Keratinocyte (primary cell): Measurements from ENCODE around the gene DIS3L. TPM values are rescaled to one million over a fixed set of nuclear protein-coding genes. Genes with fewer than 3 reads are reported as not detected.

Experiments used
- DNase-seq: peaks from one replicate; pipeline ENCODE4 v3.0.0-alpha.2; 2011; ENCODE audit warnings: low read depth, missing footprints, low spot score
- FAIRE-seq: peaks from 2 replicates; lab custom pipeline; 2011; peaks lifted over from hg19 to GRCh38; lab: Jason Lieb, UNC
- H2AFZ ChIP-seq: 2 replicates; pipeline ENCODE4 v1.6.0; 2012; ENCODE audit warnings: low read length, control low read depth, inconsistent platforms; ENCODE audit not compliant: control insufficient read depth
- H3K27ac ChIP-seq: 2 replicates; pipeline ENCODE4 v1.5.1; 2011; ENCODE audit warnings: low read length; ENCODE audit not compliant: control insufficient read depth, insufficient read depth
- H3K27me3 ChIP-seq: 3 replicates; pipeline ENCODE4 v1.6.0; 2011; ENCODE audit warnings: low read length; ENCODE audit not compliant: control insufficient read depth, insufficient read depth; ENCODE audit errors: extremely low read depth
- H3K36me3 ChIP-seq, 2 experiments: 2 replicates in 1 of 2; 3 replicates in 1 of 2; pipeline ENCODE4 v1.5.1; 2011; ENCODE audit warnings: low read length in 2 of 2, mild to moderate bottlenecking in 1 of 2; ENCODE audit not compliant: control insufficient read depth in 2 of 2, insufficient read depth in 2 of 2; ENCODE audit errors: extremely low read depth in 1 of 2
- H3K4me1 ChIP-seq: 3 replicates; pipeline ENCODE4 v1.5.1; 2011; ENCODE audit warnings: low read length; ENCODE audit not compliant: control insufficient read depth, insufficient read depth; ENCODE audit errors: extremely low read depth
- H3K4me2 ChIP-seq: 3 replicates; pipeline ENCODE4 v1.6.0; 2011; ENCODE audit warnings: low read depth, low read length; ENCODE audit not compliant: control insufficient read depth, insufficient read depth; ENCODE audit errors: extremely low read depth
- H3K4me3 ChIP-seq, 3 experiments: fragments of 200-600 bp in 1 of 3; sonication (generic) in 1 of 3; 2 replicates in 2 of 3; 3 replicates in 1 of 3; pipeline ENCODE4 v1.5.1; 2011 to 2016; ENCODE audit warnings: low read length in 3 of 3, mild to moderate bottlenecking in 3 of 3, control low read depth in 2 of 3, inconsistent platforms in 1 of 3, low read depth in 1 of 3, mixed read lengths in 1 of 3, mixed run types in 1 of 3, moderate library complexity in 1 of 3; ENCODE audit not compliant: control insufficient read depth in 2 of 3, insufficient read depth in 2 of 3; ENCODE audit errors: extremely low read depth in 1 of 3
- H3K79me2 ChIP-seq: 2 replicates; pipeline ENCODE4 v1.6.0; 2012; ENCODE audit warnings: low read length; ENCODE audit not compliant: control insufficient read depth, insufficient read depth
- H3K9ac ChIP-seq: 3 replicates; pipeline ENCODE4 v1.6.0; 2011; ENCODE audit warnings: low read length; ENCODE audit not compliant: control insufficient read depth, insufficient read depth; ENCODE audit errors: extremely low read depth
- H3K9me1 ChIP-seq: 3 replicates; pipeline ENCODE4 v1.6.0; 2011; ENCODE audit warnings: low read length; ENCODE audit not compliant: control insufficient read depth, insufficient read depth; ENCODE audit errors: extremely low read depth
- H3K9me3 ChIP-seq: 2 replicates; pipeline ENCODE4 v1.5.1; 2012; ENCODE audit warnings: low read depth, low read length; ENCODE audit not compliant: control insufficient read depth
- H4K20me1 ChIP-seq: 3 replicates; pipeline ENCODE4 v1.6.0; 2011; ENCODE audit warnings: low read length; ENCODE audit not compliant: control insufficient read depth, insufficient read depth; ENCODE audit errors: extremely low read depth
- EZH2 ChIP-seq: IDR thresholded peaks from one replicate; pipeline ENCODE4 v1.6.1; 2012; ENCODE audit warnings: inconsistent platforms, mild to moderate bottlenecking, low read length, moderate library complexity
- dilution Hi-C: fragments of 300-500 bp; cut with MboI; formaldehyde crosslinking; loops from one replicate; pipeline ENCODE4 v1.7.0; 2020; ENCODE audit warnings: low sequenced_read_pairs; ENCODE audit not compliant: extremely low pct_ligation_motif_present
- polyA plus RNA-seq, 5 experiments: library from polyadenylated mRNA; depleted of rRNA in 3 of 5; stranded (reverse) in 3 of 5; stranded (forward) in 1 of 5; unstranded in 1 of 5; fragments of >200 nt; gene quantifications; 1 replicate in 1 of 5; 2 replicates in 3 of 5; 3 replicates in 1 of 5; pipeline versions ENCODE4 v1.2.1 to v1.2.3, GENCODE V29; 2011 to 2012; ENCODE audit warnings: missing spikeins in 2 of 5, low read depth in 1 of 5, low replicate concordance in 1 of 5
- TF ChIP-seq, protein P1 (sequence below), 3 experiments: IDR thresholded peaks in 1 of 3; conservative IDR thresholded peaks in 1 of 3; optimal IDR thresholded peaks in 1 of 3; 2 replicates in 2 of 3; 3 replicates in 1 of 3; pipeline versions ENCODE3 to v1.5.1; 2011; ENCODE audit warnings: low read length in 3 of 3, mild to moderate bottlenecking in 3 of 3, moderate library complexity in 2 of 3, control low read depth in 1 of 3, inconsistent platforms in 1 of 3; ENCODE audit not compliant: insufficient read depth in 2 of 3; ENCODE audit errors: extremely low read depth in 1 of 3

DIS3L gene
- polyA plus RNA-seq, 1 donor (not counting 4 experiments of a cell fraction or from before 2014, with no cell fraction given): 12.2 TPM

GRCh38 chr15:66288093-66288492 lies 5.3 kb upstream of the DIS3L start:
- TF ChIP-seq, protein P1, sequence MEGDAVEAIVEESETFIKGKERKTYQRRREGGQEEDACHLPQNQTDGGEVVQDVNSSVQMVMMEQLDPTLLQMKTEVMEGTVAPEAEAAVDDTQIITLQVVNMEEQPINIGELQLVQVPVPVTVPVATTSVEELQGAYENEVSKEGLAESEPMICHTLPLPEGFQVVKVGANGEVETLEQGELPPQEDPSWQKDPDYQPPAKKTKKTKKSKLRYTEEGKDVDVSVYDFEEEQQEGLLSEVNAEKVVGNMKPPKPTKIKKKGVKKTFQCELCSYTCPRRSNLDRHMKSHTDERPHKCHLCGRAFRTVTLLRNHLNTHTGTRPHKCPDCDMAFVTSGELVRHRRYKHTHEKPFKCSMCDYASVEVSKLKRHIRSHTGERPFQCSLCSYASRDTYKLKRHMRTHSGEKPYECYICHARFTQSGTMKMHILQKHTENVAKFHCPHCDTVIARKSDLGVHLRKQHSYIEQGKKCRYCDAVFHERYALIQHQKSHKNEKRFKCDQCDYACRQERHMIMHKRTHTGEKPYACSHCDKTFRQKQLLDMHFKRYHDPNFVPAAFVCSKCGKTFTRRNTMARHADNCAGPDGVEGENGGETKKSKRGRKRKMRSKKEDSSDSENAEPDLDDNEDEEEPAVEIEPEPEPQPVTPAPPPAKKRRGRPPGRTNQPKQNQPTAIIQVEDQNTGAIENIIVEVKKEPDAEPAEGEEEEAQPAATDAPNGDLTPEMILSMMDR (optimal IDR thresholded peaks at IDR 0.05 in 1 of 3, IDR thresholded peaks at IDR 0.05 in 1 of 3, conservative IDR thresholded peaks at IDR 0.05 in 1 of 3; ENCODE audit: extremely low read depth in 1 of 3, insufficient read depth in 2 of 3, low read length in 3 of 3): no peak
- TF ChIP-seq EZH2: no peak
- Histone ChIP-seq H3K4me1 (peaks cover 15% of the 10 kb centered on the region), H3K27me3 (no peaks in the 10 kb centered on the region), H3K4me2 (no peak overlapping the region), H3K9me1 (no peaks in the 10 kb centered on the region), H3K36me3 (no peaks in the 10 kb centered on the region), H3K4me3 (no peak overlapping the region), H4K20me1 (no peaks in the 10 kb centered on the region), H2AFZ (no peak overlapping the region), H3K9me3 (no peaks in the 10 kb centered on the region), H3K79me2 (no peaks in the 10 kb centered on the region), H3K27ac (no peak overlapping the region), H3K9ac (no peak overlapping the region)
- dilution Hi-C loops: no loop called here
- FAIRE-seq (no peak), DNase-seq (no peak)

GRCh38 chr15:66288551-66289185 lies 4.7 kb upstream of the DIS3L start:
- no peak overlapping the region for H3K27ac ChIP-seq

More at GRCh38 chr15:66288551-66289185, 4.7 kb upstream of the DIS3L start:
- peaks cover 15% of the 10 kb centered on the region for H3K4me1 ChIP-seq
- H3K4me3 ChIP-seq: no peak overlapping the region
- H3K9me1 ChIP-seq: no peaks in the 10 kb centered on the region
- no peak for FAIRE-seq
- no peaks in the 10 kb centered on the region for H3K27me3 ChIP-seq
- dilution Hi-C loops: no loop called here
- no peak for DNase-seq
- H2AFZ ChIP-seq: no peak overlapping the region
- no peak for TF ChIP-seq EZH2
- TF ChIP-seq, protein P1 (optimal IDR thresholded peaks at IDR 0.05 in 1 of 3, IDR thresholded peaks at IDR 0.05 in 1 of 3, conservative IDR thresholded peaks at IDR 0.05 in 1 of 3; ENCODE audit: extremely low read depth in 1 of 3, insufficient read depth in 2 of 3, low read length in 3 of 3): no peak
- no peak overlapping the region for H3K9ac ChIP-seq
- H3K36me3 ChIP-seq: no peaks in the 10 kb centered on the region
- H3K4me2 ChIP-seq: no peak overlapping the region
- no peaks in the 10 kb centered on the region for H4K20me1 ChIP-seq
- H3K9me3 ChIP-seq: no peaks in the 10 kb centered on the region
- no peaks in the 10 kb centered on the region for H3K79me2 ChIP-seq
